Lower lobe of right lung (tissue), 2 donors: Measurements from ENCODE around the gene CDC20B. TPM values are rescaled to one million over a fixed set of nuclear protein-coding genes. Genes with fewer than 3 reads are reported as not detected.
A peak's percentile ranks its signal among the peaks of the same experiment; 100 is the strongest.

Source experiments
- ATAC-seq, 2 donors: fragments of 200-7000 bp; cut with Tn5 transposase; one replicate each; pipeline ENCODE4 v1.9.1; 2020 to 2022; ENCODE audit warnings: mild to moderate bottlenecking in 2 of 2, moderate library complexity in 2 of 2
- DNase-seq: peaks from one replicate; pipeline ENCODE4 v3.0.0-alpha.2; 2020
- H3K27ac ChIP-seq: fragments of 200-600 bp; one replicate; pipeline ENCODE4 v1.8.0; 2022
- H3K27me3 ChIP-seq: fragments of 200-600 bp; one replicate; pipeline ENCODE4 v1.8.0; 2022; ENCODE audit warnings: low read depth
- H3K36me3 ChIP-seq: fragments of 200-600 bp; one replicate; pipeline ENCODE4 v1.8.0; 2022; ENCODE audit warnings: mild to moderate bottlenecking
- H3K4me1 ChIP-seq: fragments of 200-600 bp; one replicate; pipeline ENCODE4 v1.8.0; 2022
- H3K4me3 ChIP-seq: fragments of 200-600 bp; one replicate; pipeline ENCODE4 v1.8.0; 2022; ENCODE audit warnings: mild to moderate bottlenecking
- H3K9me3 ChIP-seq: fragments of 200-600 bp; one replicate; pipeline ENCODE4 v1.8.0; 2022
- intact Hi-C: fragments of 100-400 bp; cut with DNase I; formaldehyde crosslinking; loops from one replicate; pipeline ENCODE4 v1.11.0; 2022
- total RNA-seq: library from RNA; stranded (reverse); fragmentation: NEBNext Ultra II Directional; extraction: Animal tissue kit (Norgen Biotek cat#: 25700); gene quantifications from one replicate; pipeline ENCODE4 v1.2.1, GENCODE V29; 2021
- TF ChIP-seq, protein P1 (sequence below): fragments of 200-600 bp; IDR thresholded peaks from one replicate; pipeline ENCODE4 v1.8.0; 2022; ENCODE audit warnings: antibody characterized with exemption, mild to moderate bottlenecking
- donor health status: DM: no; HTN: yes; CAD: no; lungs with severe emphysema.

The CDC20B gene
- total RNA-seq, 1 donor from 2014 or later = 0.24 TPM

DNA sequence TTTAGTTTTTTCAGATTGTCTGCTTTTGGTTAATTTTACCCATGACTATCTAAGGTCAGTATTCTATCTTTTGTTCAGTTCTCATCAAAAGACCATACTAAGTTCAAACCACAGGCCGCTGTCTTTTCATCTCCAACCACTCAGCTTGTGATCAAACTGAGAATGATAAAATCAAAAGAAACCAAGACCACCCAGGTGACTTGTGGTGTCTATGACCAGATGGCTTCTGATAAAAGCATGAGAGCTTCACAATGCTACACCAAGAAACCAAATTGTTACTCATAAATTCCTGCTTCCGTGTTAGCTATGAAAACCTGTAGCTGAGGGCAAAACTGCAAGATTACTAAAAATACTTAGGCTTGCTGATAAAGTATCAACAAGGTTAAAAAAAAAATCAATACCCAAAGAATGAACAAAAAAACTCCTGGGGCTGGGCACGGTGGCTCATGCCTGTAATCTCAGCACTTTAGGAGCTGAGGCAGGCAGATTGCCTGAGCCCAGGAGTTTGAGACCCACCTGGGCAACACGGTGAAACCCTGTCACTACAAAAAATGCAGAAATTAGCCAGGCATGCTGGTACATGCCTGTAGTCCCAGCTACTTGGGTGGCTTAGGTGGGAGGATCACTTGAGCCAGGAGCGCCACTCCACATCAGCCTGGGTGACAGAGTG is 38.8 kb downstream of the CDC20B start:
- intact Hi-C loops = no loop called here
- no peaks in the 10 kb centered on the region for H3K9me3 ChIP-seq
- TF ChIP-seq, protein P1, sequence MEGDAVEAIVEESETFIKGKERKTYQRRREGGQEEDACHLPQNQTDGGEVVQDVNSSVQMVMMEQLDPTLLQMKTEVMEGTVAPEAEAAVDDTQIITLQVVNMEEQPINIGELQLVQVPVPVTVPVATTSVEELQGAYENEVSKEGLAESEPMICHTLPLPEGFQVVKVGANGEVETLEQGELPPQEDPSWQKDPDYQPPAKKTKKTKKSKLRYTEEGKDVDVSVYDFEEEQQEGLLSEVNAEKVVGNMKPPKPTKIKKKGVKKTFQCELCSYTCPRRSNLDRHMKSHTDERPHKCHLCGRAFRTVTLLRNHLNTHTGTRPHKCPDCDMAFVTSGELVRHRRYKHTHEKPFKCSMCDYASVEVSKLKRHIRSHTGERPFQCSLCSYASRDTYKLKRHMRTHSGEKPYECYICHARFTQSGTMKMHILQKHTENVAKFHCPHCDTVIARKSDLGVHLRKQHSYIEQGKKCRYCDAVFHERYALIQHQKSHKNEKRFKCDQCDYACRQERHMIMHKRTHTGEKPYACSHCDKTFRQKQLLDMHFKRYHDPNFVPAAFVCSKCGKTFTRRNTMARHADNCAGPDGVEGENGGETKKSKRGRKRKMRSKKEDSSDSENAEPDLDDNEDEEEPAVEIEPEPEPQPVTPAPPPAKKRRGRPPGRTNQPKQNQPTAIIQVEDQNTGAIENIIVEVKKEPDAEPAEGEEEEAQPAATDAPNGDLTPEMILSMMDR = no peak

DNA sequence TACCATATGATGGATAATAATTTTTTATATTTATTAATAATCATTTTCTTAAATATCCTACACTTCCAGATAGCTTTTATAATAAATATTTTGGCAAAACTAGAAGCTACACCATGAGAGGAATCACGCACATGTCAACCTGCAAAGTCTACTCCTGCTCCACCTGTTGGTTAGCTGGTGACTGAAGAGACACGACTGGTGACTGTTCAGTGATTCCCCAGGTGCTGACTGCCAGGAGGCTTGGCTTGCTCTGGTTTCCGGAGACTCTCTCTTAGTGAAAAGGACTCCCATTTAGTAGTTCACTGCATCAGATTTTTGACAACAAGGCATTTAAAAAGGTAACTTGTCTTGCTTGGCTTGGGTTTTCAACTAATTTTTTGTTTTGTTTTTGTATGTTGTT is 49.6 kb downstream of the CDC20B start:
- H3K36me3 ChIP-seq = no peaks in the 10 kb centered on the region
- TF ChIP-seq, protein P1 = no peak
- intact Hi-C loops = no loop called here
- no peak for ATAC-seq
- no peaks in the 10 kb centered on the region for H3K4me1 ChIP-seq
- H3K27me3 ChIP-seq = no peaks in the 10 kb centered on the region
- H3K4me3 ChIP-seq = no peak overlapping the region
- DNase-seq = no peak
- no peaks in the 10 kb centered on the region for H3K9me3 ChIP-seq
- no peak overlapping the region for H3K27ac ChIP-seq

More for the DNA sequence above, 38.8 kb downstream of the CDC20B start:
- H3K27me3 ChIP-seq = no peaks in the 10 kb centered on the region
- ATAC-seq = no peak
- DNase-seq = no peak
- no peaks in the 10 kb centered on the region for H3K36me3 ChIP-seq
- H3K27ac ChIP-seq = no peak overlapping the region
- no peak overlapping the region for H3K4me3 ChIP-seq
- no peaks in the 10 kb centered on the region for H3K4me1 ChIP-seq

- Histone ChIP-seq H3K27me3 (no peaks in the 10 kb centered on the region), H3K9me3 (no peaks in the 10 kb centered on the region), H3K36me3 (no peaks in the 10 kb centered on the region), H3K4me3 (no peak overlapping the region), H3K27ac (no peak overlapping the region), H3K4me1 (no peaks in the 10 kb centered on the region)
- no peak for DNase-seq
- TF ChIP-seq, protein P1 = no peak
- intact Hi-C loops = no loop called here
- peak in 1 of 2 donors; percentile 32 for ATAC-seq
Measured at GRCh38 chr5:55114061-55114460, 58.9 kb downstream of the CDC20B start.

DNA sequence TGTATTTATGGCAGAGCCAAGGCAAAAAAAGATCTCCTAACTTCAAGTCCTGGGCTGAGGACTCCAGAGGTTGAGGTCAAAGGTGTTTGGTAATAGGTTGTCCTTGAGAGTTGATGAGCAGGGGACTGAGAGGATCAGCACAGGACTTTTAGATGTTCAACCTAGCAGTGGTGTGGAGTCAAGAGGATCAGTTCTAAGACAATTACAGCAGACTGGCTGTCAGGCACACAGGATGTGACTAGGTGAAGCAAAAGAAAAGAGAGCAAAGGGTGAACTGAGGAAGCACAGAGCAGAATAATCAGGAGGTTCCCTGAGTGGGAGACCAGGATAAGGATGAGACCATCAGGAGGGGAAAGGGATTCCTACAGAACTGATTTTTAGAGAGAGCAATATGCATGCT is 59.6 kb downstream of the CDC20B start:
- TF ChIP-seq, protein P1 = no peak
- DNase-seq (no peak), ATAC-seq (no peak)
- H3K9me3 ChIP-seq = no peaks in the 10 kb centered on the region
- H3K36me3 ChIP-seq = no peaks in the 10 kb centered on the region
- no peaks in the 10 kb centered on the region for H3K27me3 ChIP-seq
- no peak overlapping the region for H3K4me3 ChIP-seq
- intact Hi-C loops = no loop called here
- no peak overlapping the region for H3K27ac ChIP-seq
- no peaks in the 10 kb centered on the region for H3K4me1 ChIP-seq

GRCh38 chr5:55110217-55110616 is 62.8 kb downstream of the CDC20B start:
- H3K27me3 ChIP-seq = no peaks in the 10 kb centered on the region
- H3K36me3 ChIP-seq = no peaks in the 10 kb centered on the region
- TF ChIP-seq, protein P1 = no peak
- DNase-seq (no peak), ATAC-seq (no peak)
- H3K9me3 ChIP-seq = no peaks in the 10 kb centered on the region
- no peak overlapping the region for H3K27ac ChIP-seq
- H3K4me1 ChIP-seq = no peaks in the 10 kb centered on the region
- no peak overlapping the region for H3K4me3 ChIP-seq
- intact Hi-C loops = no loop called here
